SK-N-SH (cell line): Measurements from ENCODE around the gene HOXC5. TPM values are rescaled to one million over a fixed set of nuclear protein-coding genes. Genes with fewer than 3 reads are reported as not detected.

ENCODE experiments used
- CTCF ChIA-PET: fragments of 300-600, 350-600 bp; formaldehyde crosslinking; extraction: SDS; loops from one replicate; lab custom pipeline; 2021; lab: Yijun Ruan, JAX
- POLR2A ChIA-PET: fragments of 350-600 bp; sonication (Branson Sonifier 250); formaldehyde crosslinking; extraction: SDS; loops from one replicate; lab custom pipeline; 2020; ENCODE audit warnings: antibody characterized with exemption, inconsistent platforms; lab: Yijun Ruan, JAX
- DNase-seq: peaks from one replicate; pipeline ENCODE4 v3.0.0; 2012
- H2AFZ ChIP-seq: fragments of 200-600 bp; sonication (generic); 2 replicates; pipeline ENCODE4 v1.8.1; 2016; ENCODE audit warnings: antibody characterized with exemption, mild to moderate bottlenecking, low read depth
- H3F3A ChIP-seq: fragments of 200-600 bp; sonication (generic); replicated peaks from 2 replicates; pipeline ENCODE3; 2016; ENCODE audit warnings: antibody characterized with exemption, mild to moderate bottlenecking; ENCODE audit not compliant: insufficient read depth
- H3K27ac ChIP-seq, 2 experiments: fragments of 200-500 bp in 1 of 2; fragments of 200-600 bp in 1 of 2; sonication (Bioruptor generic) in 1 of 2; sonication (generic), shearing (Covaris generic) in 1 of 2; 2 replicates each; pipeline versions ENCODE4 v1.5.1 to v1.6.1; 2014 to 2016; ENCODE audit warnings: low read depth in 2 of 2, inconsistent platforms in 1 of 2, low read length in 1 of 2, mild to moderate bottlenecking in 1 of 2, mixed read lengths in 1 of 2
- H3K27me3 ChIP-seq: fragments of 200-600 bp; sonication (generic), shearing (Covaris generic); 2 replicates; pipeline ENCODE4 v1.6.1; 2016; ENCODE audit warnings: mixed run types; ENCODE audit not compliant: insufficient read depth
- H3K36me3 ChIP-seq, 2 experiments: fragments of 200-500 bp in 1 of 2; fragments of 200-600 bp in 1 of 2; sonication (Bioruptor generic) in 1 of 2; sonication (generic) in 1 of 2; replicated peaks in 1 of 2; 2 replicates each; pipeline versions ENCODE3 to v1.5.1; 2014 to 2016; ENCODE audit warnings: low read length in 1 of 2, mild to moderate bottlenecking in 1 of 2; ENCODE audit not compliant: insufficient read depth in 2 of 2, control insufficient read depth in 1 of 2
- H3K4me1 ChIP-seq, 2 experiments: fragments of 200-500 bp in 1 of 2; fragments of 200-600 bp in 1 of 2; sonication (Bioruptor generic) in 1 of 2; sonication (generic), shearing (Covaris generic) in 1 of 2; 2 replicates each; pipeline versions ENCODE4 v1.5.1 to v1.6.1; 2014 to 2016; ENCODE audit warnings: low read depth in 1 of 2, low read length in 1 of 2, mixed run types in 1 of 2; ENCODE audit not compliant: insufficient read depth in 2 of 2, control insufficient read depth in 1 of 2
- H3K4me2 ChIP-seq: fragments of 200-600 bp; sonication (generic), shearing (Covaris generic); 2 replicates; pipeline ENCODE4 v1.6.1; 2017; ENCODE audit warnings: mixed run types
- H3K4me3 ChIP-seq, 2 experiments: fragments of 200-500 bp in 1 of 2; fragments of 200-600 bp in 1 of 2; sonication (Bioruptor generic) in 1 of 2; sonication (generic), shearing (Covaris generic) in 1 of 2; 2 replicates each; pipeline versions ENCODE4 v1.5.1 to v1.8.1; 2014 to 2016; ENCODE audit warnings: low read depth in 2 of 2, inconsistent platforms in 1 of 2, low read length in 1 of 2, mild to moderate bottlenecking in 1 of 2, mixed read lengths in 1 of 2, moderate library complexity in 1 of 2
- H3K79me2 ChIP-seq: fragments of 200-600 bp; sonication (generic); 2 replicates; pipeline ENCODE4 v1.8.1; 2017; ENCODE audit warnings: mild to moderate bottlenecking; ENCODE audit not compliant: insufficient read depth
- H3K9ac ChIP-seq: fragments of 200-600 bp; sonication (generic); 2 replicates; pipeline ENCODE4 v1.6.1; 2017; ENCODE audit warnings: mixed run types
- H3K9me2 ChIP-seq: fragments of 200-600 bp; sonication (generic); 2 replicates; pipeline ENCODE4 v1.6.1; 2017; ENCODE audit warnings: mixed run types
- H3K9me3 ChIP-seq: fragments of 200-600 bp; sonication (generic); 2 replicates; pipeline ENCODE4 v1.6.1; 2017; ENCODE audit warnings: mixed run types, mild to moderate bottlenecking, moderate library complexity
- H4K20me1 ChIP-seq: fragments of 200-600 bp; sonication (generic); 2 replicates; pipeline ENCODE4 v1.6.1; 2017; ENCODE audit warnings: mild to moderate bottlenecking, mixed run types; ENCODE audit not compliant: insufficient read depth
- CTCF ChIP-seq: fragments of 200-600 bp; sonication (generic); IDR thresholded peaks from 2 replicates; pipeline ENCODE4 v1.6.1; 2017; ENCODE audit warnings: antibody characterized with exemption, mild to moderate bottlenecking, moderate library complexity
- ELF1 ChIP-seq: IDR thresholded peaks from 2 replicates; pipeline ENCODE4 v1.4.0; 2012
- EP300 ChIP-seq, 2 experiments: IDR thresholded peaks; 2 replicates each; pipeline versions ENCODE4 v1.4.0 to v1.6.1; 2012; ENCODE audit warnings: borderline replicate concordance in 1 of 2, low read depth in 1 of 2, low read length in 1 of 2
- FOSL2 ChIP-seq: IDR thresholded peaks from 2 replicates; pipeline ENCODE4 v1.4.0; 2012; ENCODE audit warnings: low read depth, mild to moderate bottlenecking, moderate library complexity, borderline replicate concordance
- FOXJ3 ChIP-seq: sonication (generic); formaldehyde crosslinking; IDR thresholded peaks from 2 replicates; pipeline ENCODE4 v1.5.1; 2020; ENCODE audit warnings: mild to moderate bottlenecking, missing genetic modification reagents
- GATA2 ChIP-seq: sonication (generic); formaldehyde crosslinking; IDR thresholded peaks from 2 replicates; pipeline ENCODE4 v1.5.0; 2020; ENCODE audit warnings: mild to moderate bottlenecking, missing genetic modification reagents
- IRF3 ChIP-seq: fragments of 150-350 bp; IDR thresholded peaks from 2 replicates; pipeline ENCODE4 v1.6.1; 2016; ENCODE audit warnings: mild to moderate bottlenecking, low read depth, low read length
- MAX ChIP-seq: IDR thresholded peaks from 2 replicates; pipeline ENCODE4 v1.4.0; 2012; ENCODE audit warnings: low read depth
- MEF2A ChIP-seq: IDR thresholded peaks from 2 replicates; pipeline ENCODE4 v1.4.0; 2012; ENCODE audit warnings: low read depth, borderline replicate concordance
- MXI1 ChIP-seq: IDR thresholded peaks from 2 replicates; pipeline ENCODE4 v1.6.1; 2012; ENCODE audit warnings: mild to moderate bottlenecking, low read depth, low read length, improper control_type of control experiment
- NRF1 ChIP-seq: IDR thresholded peaks from 2 replicates; pipeline ENCODE4 v1.6.1; 2012; ENCODE audit warnings: low read depth, mild to moderate bottlenecking, low read length
- PBX3 ChIP-seq: IDR thresholded peaks from 2 replicates; pipeline ENCODE4; 2012
- RAD21 ChIP-seq: IDR thresholded peaks from 2 replicates; pipeline ENCODE4 v1.6.1; 2012; ENCODE audit warnings: mild to moderate bottlenecking, low read length
- RCOR1 ChIP-seq: fragments of 150-350 bp; IDR thresholded peaks from 2 replicates; pipeline ENCODE4 v1.6.1; 2017; ENCODE audit warnings: antibody characterized with exemption, low read length
- TAF1 ChIP-seq: IDR thresholded peaks from 2 replicates; pipeline ENCODE4 v1.6.1; 2012; ENCODE audit warnings: low read depth, mild to moderate bottlenecking, low read length, moderate library complexity, borderline replicate concordance
- TCF12 ChIP-seq: IDR thresholded peaks from 2 replicates; pipeline ENCODE4 v1.4.0; 2012
- TEAD4 ChIP-seq: IDR thresholded peaks from 2 replicates; pipeline ENCODE4 v1.4.0; 2012; ENCODE audit warnings: mild to moderate bottlenecking, borderline replicate concordance; ENCODE audit not compliant: insufficient read depth
- USF1 ChIP-seq: IDR thresholded peaks from 2 replicates; pipeline ENCODE4 v1.4.0; 2012; ENCODE audit warnings: low read depth, borderline replicate concordance
- YY1 ChIP-seq: IDR thresholded peaks from 2 replicates; pipeline ENCODE4 v1.4.0; 2012; ENCODE audit warnings: low read depth, mild to moderate bottlenecking
- WGBS: methylation state at CpG from one replicate; pipeline ENCODE4 v1.1.6; 2017; ENCODE audit warnings: low lambda C conversion rate; 5-methylcytosine and 5-hydroxymethylcytosine counted together
- polyA plus RNA-seq, 3 experiments: library from polyadenylated mRNA; depleted of rRNA; stranded (reverse); fragments of >200 nt; gene quantifications; 2 replicates each; pipeline ENCODE4 v1.2.3, GENCODE V29; 2012

Gene HOXC5
- polyA plus RNA-seq, 1 of the 3 experiments (the other 2 are of a cell fraction) = 2.1 TPM

- H3K4me3 ChIP-seq = no peak overlapping the region
- H3F3A ChIP-seq = peaks cover 14% of the 10 kb centered on the region
- H3K4me1 ChIP-seq = peaks cover 0 to 28% of the 10 kb centered on the region in 2 experiments; a peak in 2 of 4 replicates
- no peaks in the 10 kb centered on the region for H3K36me3 ChIP-seq
- ChIA-PET CTCF (interaction anchor here (1.2 to 24.5 kb wide), 7 partner anchors 8 to 204 kb away, joined by 3 to 568 read pairs (median 6); partner anchors contain the start of genes HOXC10 and SMUG1), POLR2A (no interaction called here)
- DNase-seq = no peak
- no peak overlapping the region for H3K27ac ChIP-seq
- no peak overlapping the region for H3K9ac ChIP-seq
- H2AFZ ChIP-seq = peak overlapping the region; percentile 16; the same call in 1 of the 2 replicates
- peaks cover 10% of the 10 kb centered on the region; the same call in 1 of the 2 replicates for H3K79me2 ChIP-seq
- H3K9me2 ChIP-seq = no peaks in the 10 kb centered on the region
- H3K4me2 ChIP-seq = no peak overlapping the region
- no peaks in the 10 kb centered on the region for H4K20me1 ChIP-seq
- H3K9me3 ChIP-seq = no peaks in the 10 kb centered on the region
- WGBS = 86% methylated on average over 36 of the region's 36 CpGs
- TF ChIP-seq TCF12 = no peak
- TF ChIP-seq IRF3 = no peak
- no peak for TF ChIP-seq MEF2A
- no peak for TF ChIP-seq GATA2
- TF ChIP-seq NRF1 = no peak
- no peak for TF ChIP-seq YY1
- TF ChIP-seq FOXJ3 (CRISPR knock-in tag) = no peak
- no peak for TF ChIP-seq TEAD4
- TF ChIP-seq EP300 (IDR thresholded peaks at IDR 0.05; ENCODE audit: borderline replicate concordance in 1 of 2, low read depth in 1 of 2, low read length in 1 of 2) = no peak
- TF ChIP-seq FOSL2 = no peak
- TF ChIP-seq CTCF = no peak
- no peak for TF ChIP-seq PBX3
- no peak for TF ChIP-seq RAD21
- no peak for TF ChIP-seq ELF1
- no peak for TF ChIP-seq RCOR1
- TF ChIP-seq TAF1 = no peak
- TF ChIP-seq MAX = no peak
- no peak for TF ChIP-seq MXI1
- TF ChIP-seq USF1 = no peak
- no peaks in the 10 kb centered on the region for H3K27me3 ChIP-seq
These were observed 18.4 kb upstream of the HOXC5 start for GRCh38 chr12:54014377-54015017.
